Measurements from ENCODE around the gene TRPV5. TPM values are rescaled to one million over a fixed set of nuclear protein-coding genes. Genes with fewer than 3 reads are reported as not detected.

TRPV5 gene
- total RNA-seq, 6 experiments from 2014 or later = not detected

GRCh38 chr7:142927949-142928348, 5.6 kb downstream of the TRPV5 start:
- DNase-seq (no peak), ATAC-seq (no peak)
- intact Hi-C loops (cut with DNase I) = no loop called here
- no peaks in the 10 kb centered on the region for H3K27me3 ChIP-seq
- H3K4me1 ChIP-seq = no peaks in the 10 kb centered on the region
- no peak for TF ChIP-seq POLR2A (IDR thresholded peaks at IDR 0.05)
- no peak for TF ChIP-seq CTCF (IDR thresholded peaks at IDR 0.05)
- H3K9me3 ChIP-seq = no peaks in the 10 kb centered on the region
- no peak overlapping the region for H3K4me3 ChIP-seq
- H3K27ac ChIP-seq = peak overlapping the region in 2 of 3 donors; percentile 10 to 33
- WGBS (ENCODE audit: insufficient coverage, low coverage, low lambda C conversion rate, missing lambda C conversion rate) = 64% methylated on average over 3 of the region's 8 CpGs
- no peaks in the 10 kb centered on the region for H3K36me3 ChIP-seq

- no peak overlapping the region for H3K4me3 ChIP-seq
- H3K36me3 ChIP-seq = no peaks in the 10 kb centered on the region
- intact Hi-C loops (cut with DNase I) = no loop called here
- TF ChIP-seq POLR2A (IDR thresholded peaks at IDR 0.05) (no peak), CTCF (IDR thresholded peaks at IDR 0.05) (no peak)
- H3K9me3 ChIP-seq = no peaks in the 10 kb centered on the region
- H3K27me3 ChIP-seq = no peaks in the 10 kb centered on the region
- H3K4me1 ChIP-seq = no peaks in the 10 kb centered on the region
- ATAC-seq (peak; percentile 47 to 77 (median 62)), DNase-seq (no peak)
- WGBS (ENCODE audit: insufficient coverage, low coverage, low lambda C conversion rate, missing lambda C conversion rate) = 35% methylated on average over 7 of the region's 7 CpGs
- peak overlapping the region in 1 of 3 donors; percentile 33 for H3K27ac ChIP-seq
Measured at GRCh38 chr7:142927085-142927745, 6.3 kb downstream of the TRPV5 start.

- TF ChIP-seq CTCF (IDR thresholded peaks at IDR 0.05) (no peak), POLR2A (IDR thresholded peaks at IDR 0.05) (no peak)
- intact Hi-C loops (cut with DNase I) = no loop called here
- Histone ChIP-seq H3K27ac (no peak overlapping the region), H3K9me3 (no peaks in the 10 kb centered on the region), H3K4me3 (no peak overlapping the region), H3K4me1 (no peaks in the 10 kb centered on the region), H3K27me3 (no peaks in the 10 kb centered on the region), H3K36me3 (no peaks in the 10 kb centered on the region)
- 76% methylated on average over 12 of the region's 12 CpGs for WGBS (ENCODE audit: insufficient coverage, low coverage, low lambda C conversion rate, missing lambda C conversion rate)
- DNase-seq (no peak), ATAC-seq (no peak)
Measured at GRCh38 chr7:142925413-142925812, 8.1 kb downstream of the TRPV5 start.

GRCh38 chr7:142923391-142923790, 10.2 kb downstream of the TRPV5 start:
- intact Hi-C loops (cut with DNase I) = no loop called here
- ATAC-seq = no peak

GRCh38 chr7:142919656-142920055, 13.9 kb downstream of the TRPV5 start:
- no peak for DNase-seq
- WGBS (ENCODE audit: insufficient coverage, low coverage, low lambda C conversion rate, missing lambda C conversion rate) = 63% methylated on average over 3 of the region's 3 CpGs
- TF ChIP-seq POLR2A (IDR thresholded peaks at IDR 0.05) (no peak), CTCF (IDR thresholded peaks at IDR 0.05) (no peak)
- Histone ChIP-seq H3K4me3 (no peak overlapping the region), H3K4me1 (no peaks in the 10 kb centered on the region), H3K36me3 (no peaks in the 10 kb centered on the region), H3K9me3 (no peaks in the 10 kb centered on the region), H3K27ac (no peak overlapping the region), H3K27me3 (no peaks in the 10 kb centered on the region)
- intact Hi-C loops (cut with DNase I) = no loop called here
- no peak for ATAC-seq

More at GRCh38 chr7:142923391-142923790, 10.2 kb downstream of the TRPV5 start:
- H3K4me1 ChIP-seq = no peaks in the 10 kb centered on the region
- H3K27ac ChIP-seq = no peak overlapping the region
- DNase-seq = no peak
- 0% methylated on average over 1 of the region's 2 CpGs for WGBS (ENCODE audit: insufficient coverage, low coverage, low lambda C conversion rate, missing lambda C conversion rate)
- no peaks in the 10 kb centered on the region for H3K27me3 ChIP-seq
- no peaks in the 10 kb centered on the region for H3K36me3 ChIP-seq
- H3K9me3 ChIP-seq = no peaks in the 10 kb centered on the region
- no peak overlapping the region for H3K4me3 ChIP-seq
- no peak for TF ChIP-seq POLR2A (IDR thresholded peaks at IDR 0.05)
